Thoracic aorta (tissue), 2 donors: ENCODE results near the gene PCIF1. TPM values are rescaled to one million over a fixed set of nuclear protein-coding genes. Genes with fewer than 3 reads are reported as not detected.

Source experiments
- ATAC-seq: fragments of 150-250 bp; one replicate; pipeline ENCODE4 v1.8.0; 2017; ENCODE audit warnings: low read depth; ENCODE audit not compliant: insufficient number of reproducible peaks, low FRiP score
- DNase-seq: peaks from one replicate; pipeline ENCODE4 v3.0.0-alpha.2; 2020; ENCODE audit warnings: low spot score
- H3K27ac ChIP-seq, 2 donors: fragments of 200-600 bp; sonication (generic); 1 replicate in 1 of 2; 2 replicates in 1 of 2; pipeline ENCODE4 v1.5.1; 2016; ENCODE audit warnings: mild to moderate bottlenecking in 2 of 2, moderate library complexity in 2 of 2
- H3K27me3 ChIP-seq: fragments of 200-600 bp; sonication (generic); replicated peaks from 2 replicates; pipeline ENCODE4 v1.6.0; 2016; ENCODE audit warnings: mild to moderate bottlenecking; ENCODE audit not compliant: insufficient read depth
- H3K36me3 ChIP-seq: fragments of 200-600 bp; sonication (generic); one replicate; pipeline ENCODE4 v1.5.1; 2016
- H3K4me1 ChIP-seq, 2 donors: fragments of 200-600 bp; sonication (generic); 1 replicate in 1 of 2; 2 replicates in 1 of 2; pipeline versions ENCODE4 v1.5.1 to v1.6.0; 2016; ENCODE audit warnings: low read depth in 2 of 2, mild to moderate bottlenecking in 1 of 2; ENCODE audit not compliant: control insufficient read depth in 1 of 2
- H3K4me3 ChIP-seq: fragments of 200-600 bp; sonication (generic); 2 replicates; pipeline ENCODE4 v1.5.1; 2016; ENCODE audit warnings: mild to moderate bottlenecking
- H3K9me3 ChIP-seq: fragments of 200-600 bp; sonication (generic); 2 replicates; pipeline ENCODE4 v1.5.1; 2016
- total RNA-seq, 2 donors: library from RNA; depleted of rRNA; stranded (reverse); fragments of >200 nt; gene quantifications; one replicate each; pipeline versions ENCODE4 v1.1.0 to v1.2.3, GENCODE V29; 2016
- TF ChIP-seq, protein P1 (sequence below): fragments of 200-600 bp; sonication (generic); IDR thresholded peaks from one replicate; pipeline ENCODE4 v1.5.1; 2019; ENCODE audit warnings: antibody characterized with exemption

PCIF1 gene
- total RNA-seq, 2 donors from 2014 or later: 22.6 to 34.7 TPM

DNA sequence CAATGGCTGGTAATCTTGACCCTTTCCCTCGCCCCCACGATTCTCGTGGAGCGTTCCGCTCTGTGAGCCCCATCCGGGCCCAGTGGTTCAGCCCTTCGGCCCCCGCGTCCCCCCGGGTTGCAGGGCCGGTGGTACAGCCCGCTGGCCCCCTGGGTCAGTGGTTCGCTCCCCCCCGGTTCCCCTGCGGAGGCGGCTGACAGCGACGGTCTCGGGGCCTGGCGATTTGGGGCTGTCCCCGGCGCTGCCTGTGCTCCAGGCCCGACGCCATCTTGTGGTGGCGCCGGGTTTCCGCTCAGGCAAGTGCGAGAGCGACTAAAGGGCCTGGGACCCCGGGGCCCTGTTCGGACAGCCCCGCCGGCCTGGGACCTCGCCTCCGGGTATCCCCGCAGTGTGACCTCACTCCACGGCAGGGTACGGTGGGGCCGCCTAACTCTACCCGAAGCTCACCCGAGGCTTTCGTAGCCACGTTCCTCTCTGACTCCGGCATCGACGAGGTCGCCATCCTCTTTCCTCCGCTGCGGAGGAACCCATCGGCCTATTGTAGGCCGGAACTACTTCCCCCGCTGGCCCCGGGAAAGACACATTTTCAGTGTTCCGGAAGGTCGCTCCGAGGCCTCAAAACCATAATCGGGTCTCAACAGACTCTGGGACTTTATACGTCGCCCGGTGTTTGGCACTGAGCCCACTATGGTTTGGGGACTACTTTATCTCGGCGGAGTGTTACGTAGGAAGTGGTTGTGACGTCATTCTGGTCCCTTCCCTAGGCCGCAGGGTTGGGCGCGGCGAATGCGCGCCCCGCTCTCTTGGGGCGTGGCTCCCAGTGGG lies 37.4 kb downstream of the PCIF1 start, which contains the start of gene ZNF335:
Gene ZNF335 (minus strand): TSS at position 529 of the 825 bp plus-strand sequence. CDS start 793 bp downstream, outside the sequence.
- Histone ChIP-seq H3K9me3 (no peaks in the 10 kb centered on the region), H3K4me1 (peaks cover 19 to 21% of the 10 kb centered on the region in 2 donors), H3K4me3 (peak within 1 kb of the TSS; percentile 96), H3K36me3 (peaks cover 26% of the 10 kb centered on the region), H3K27ac (peak within 1 kb of the TSS; percentile 97 to 99), H3K27me3 (no peaks in the 10 kb centered on the region)
- peak; percentile 95 for ATAC-seq
- peak; percentile 78 for DNase-seq
- TF ChIP-seq, protein P1, sequence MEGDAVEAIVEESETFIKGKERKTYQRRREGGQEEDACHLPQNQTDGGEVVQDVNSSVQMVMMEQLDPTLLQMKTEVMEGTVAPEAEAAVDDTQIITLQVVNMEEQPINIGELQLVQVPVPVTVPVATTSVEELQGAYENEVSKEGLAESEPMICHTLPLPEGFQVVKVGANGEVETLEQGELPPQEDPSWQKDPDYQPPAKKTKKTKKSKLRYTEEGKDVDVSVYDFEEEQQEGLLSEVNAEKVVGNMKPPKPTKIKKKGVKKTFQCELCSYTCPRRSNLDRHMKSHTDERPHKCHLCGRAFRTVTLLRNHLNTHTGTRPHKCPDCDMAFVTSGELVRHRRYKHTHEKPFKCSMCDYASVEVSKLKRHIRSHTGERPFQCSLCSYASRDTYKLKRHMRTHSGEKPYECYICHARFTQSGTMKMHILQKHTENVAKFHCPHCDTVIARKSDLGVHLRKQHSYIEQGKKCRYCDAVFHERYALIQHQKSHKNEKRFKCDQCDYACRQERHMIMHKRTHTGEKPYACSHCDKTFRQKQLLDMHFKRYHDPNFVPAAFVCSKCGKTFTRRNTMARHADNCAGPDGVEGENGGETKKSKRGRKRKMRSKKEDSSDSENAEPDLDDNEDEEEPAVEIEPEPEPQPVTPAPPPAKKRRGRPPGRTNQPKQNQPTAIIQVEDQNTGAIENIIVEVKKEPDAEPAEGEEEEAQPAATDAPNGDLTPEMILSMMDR: peak; percentile 45

DNA sequence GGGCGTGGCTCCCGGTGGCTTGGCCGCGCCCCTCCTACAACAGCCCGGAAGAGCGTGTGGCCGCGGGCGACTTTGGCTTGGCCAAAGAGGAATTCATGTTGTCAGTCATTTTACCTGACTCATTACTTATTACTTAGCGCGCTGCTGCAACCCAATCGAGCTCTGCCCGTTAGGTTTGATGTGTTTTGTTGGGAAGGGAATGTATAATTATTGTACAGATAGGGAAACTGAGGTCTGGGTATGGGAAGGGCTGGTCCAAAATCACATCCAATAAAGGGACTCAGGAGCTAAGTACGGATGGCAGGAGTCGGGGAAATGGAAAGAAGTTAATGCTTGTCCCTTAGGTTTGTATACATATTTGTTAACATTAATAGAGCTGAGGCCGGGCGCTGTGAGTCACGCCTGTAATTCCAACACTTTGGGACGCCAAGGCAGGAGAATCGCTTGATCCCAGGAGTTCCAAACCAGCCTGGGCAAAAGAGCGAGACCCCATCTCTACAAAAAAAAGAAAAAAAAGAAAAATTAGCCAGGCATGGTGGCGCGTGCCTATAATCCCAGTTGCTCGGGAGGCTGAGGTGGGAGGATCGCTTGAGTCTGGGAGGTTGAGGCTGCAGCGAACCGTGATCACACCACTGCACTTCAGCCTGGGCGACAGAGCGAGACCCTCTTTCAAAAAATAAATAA lies 38.2 kb downstream of the PCIF1 start:
- TF ChIP-seq, protein P1: no peak
- H3K36me3 ChIP-seq: peaks cover 18% of the 10 kb centered on the region
- H3K27me3 ChIP-seq: no peaks in the 10 kb centered on the region
- no peak for ATAC-seq
- peaks cover 19 to 21% of the 10 kb centered on the region in 2 donors for H3K4me1 ChIP-seq
- DNase-seq: no peak
- H3K4me3 ChIP-seq: peak overlapping the region; percentile 96
- H3K9me3 ChIP-seq: no peaks in the 10 kb centered on the region
- H3K27ac ChIP-seq: peak overlapping the region; percentile 97 to 99

DNA sequence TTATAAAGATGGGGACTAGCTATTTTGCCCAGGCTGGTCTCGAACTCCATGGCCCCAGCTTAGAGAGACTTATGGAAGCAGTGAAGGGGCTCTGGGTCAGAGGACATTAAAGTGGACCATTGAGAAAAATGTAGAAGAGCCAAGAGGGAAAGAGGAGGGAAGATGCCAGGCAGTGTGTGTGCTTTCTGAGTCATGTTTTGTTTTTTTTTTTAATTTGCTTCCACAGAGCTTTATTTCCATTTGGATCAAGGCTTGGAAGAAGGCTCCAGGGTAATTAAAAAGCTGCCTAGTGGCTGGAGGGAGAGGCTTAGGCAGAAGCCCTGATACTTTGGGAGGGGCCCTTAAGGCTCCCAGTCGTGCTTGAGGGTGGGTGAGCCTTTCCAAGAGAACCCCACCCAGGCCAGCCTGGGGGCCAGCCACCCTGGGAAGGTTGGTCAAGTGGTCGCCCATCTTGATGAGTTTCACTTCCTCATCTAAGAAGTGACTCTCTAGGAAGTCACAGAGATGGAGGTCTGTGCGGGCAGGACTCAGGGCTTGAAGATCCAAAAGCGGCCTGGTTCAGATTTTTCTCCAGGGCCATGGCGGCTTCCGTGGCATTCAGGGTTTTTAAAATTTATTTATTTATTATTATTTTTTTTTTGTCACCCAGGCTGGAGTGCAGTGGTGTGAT lies 40.5 kb downstream of the PCIF1 start:
- DNase-seq (no peak), ATAC-seq (no peak)
- H3K27me3 ChIP-seq: no peaks in the 10 kb centered on the region

DNA sequence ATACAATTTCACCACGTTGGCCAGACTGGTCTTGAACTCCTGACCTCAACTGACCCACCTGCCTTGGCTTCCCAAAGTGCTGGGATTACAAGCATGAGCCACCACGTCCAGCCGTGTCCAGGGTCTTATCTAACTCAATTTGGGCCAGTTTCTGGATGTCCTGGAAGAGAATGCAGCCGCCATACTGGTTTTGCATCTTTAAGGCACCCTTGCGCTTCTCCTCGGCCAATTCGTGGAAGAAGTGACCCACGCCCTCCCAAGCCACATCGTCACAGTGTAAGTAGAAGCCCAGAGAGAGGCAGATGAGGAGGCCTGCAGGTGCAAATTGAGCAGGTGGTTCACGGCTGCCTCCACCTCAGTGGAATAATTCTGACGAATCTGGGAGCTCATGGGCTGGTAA lies 41.2 kb downstream of the PCIF1 start:
- Histone ChIP-seq H3K4me1 (peaks cover 4 to 6% of the 10 kb centered on the region in 2 donors), H3K4me3 (no peak overlapping the region), H3K27me3 (no peaks in the 10 kb centered on the region), H3K36me3 (no peaks in the 10 kb centered on the region), H3K9me3 (no peaks in the 10 kb centered on the region), H3K27ac (no peak overlapping the region)
- ATAC-seq (no peak), DNase-seq (no peak)
- TF ChIP-seq, protein P1: no peak

More for the DNA sequence above, 40.5 kb downstream of the PCIF1 start:
- no peaks in the 10 kb centered on the region for H3K9me3 ChIP-seq
- H3K36me3 ChIP-seq: no peaks in the 10 kb centered on the region
- TF ChIP-seq, protein P1: no peak
- H3K4me1 ChIP-seq: peaks cover 11 to 13% of the 10 kb centered on the region in 2 donors
- H3K4me3 ChIP-seq: no peak overlapping the region
- H3K27ac ChIP-seq: no peak overlapping the region

DNA sequence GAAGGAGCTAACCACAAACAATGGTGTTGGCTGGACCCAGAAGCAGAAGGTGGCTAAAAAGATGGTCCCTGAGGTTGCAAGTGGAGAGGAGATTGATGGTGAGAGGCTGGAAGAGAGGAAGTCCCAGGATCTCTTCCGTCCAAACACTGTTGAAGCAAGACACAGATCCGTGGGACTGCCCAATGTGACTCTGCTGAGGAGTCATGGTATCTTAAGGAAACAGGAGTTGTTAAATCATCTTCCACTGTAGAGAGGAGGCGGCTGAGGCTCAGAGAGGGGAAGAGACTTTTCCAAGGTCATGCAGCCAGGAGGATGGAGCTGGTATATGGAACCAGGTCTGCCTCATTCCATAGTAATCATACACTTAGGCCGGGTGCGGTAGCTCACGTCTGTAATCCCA lies 41.6 kb downstream of the PCIF1 start:
- H3K9me3 ChIP-seq: no peaks in the 10 kb centered on the region
- H3K4me3 ChIP-seq: no peak overlapping the region
- H3K36me3 ChIP-seq: no peaks in the 10 kb centered on the region
- H3K27me3 ChIP-seq: no peaks in the 10 kb centered on the region
- ATAC-seq (no peak), DNase-seq (no peak)
- H3K27ac ChIP-seq: no peak overlapping the region
- TF ChIP-seq, protein P1: no peak
- peaks cover under 1 to 5% of the 10 kb centered on the region in 2 donors for H3K4me1 ChIP-seq
